ENCODE measurements around the gene TMEM119. TPM values are rescaled to one million over a fixed set of nuclear protein-coding genes. Genes with fewer than 3 reads are reported as not detected.
A peak's percentile ranks its signal among the peaks of the same experiment; 100 is the strongest.

The TMEM119 gene
- total and polyA plus RNA-seq, 9 of the 15 experiments (the other 6 are each of a cell fraction or from before 2014, with no cell fraction given) = 0.18 TPM; not detected in 8

DNA sequence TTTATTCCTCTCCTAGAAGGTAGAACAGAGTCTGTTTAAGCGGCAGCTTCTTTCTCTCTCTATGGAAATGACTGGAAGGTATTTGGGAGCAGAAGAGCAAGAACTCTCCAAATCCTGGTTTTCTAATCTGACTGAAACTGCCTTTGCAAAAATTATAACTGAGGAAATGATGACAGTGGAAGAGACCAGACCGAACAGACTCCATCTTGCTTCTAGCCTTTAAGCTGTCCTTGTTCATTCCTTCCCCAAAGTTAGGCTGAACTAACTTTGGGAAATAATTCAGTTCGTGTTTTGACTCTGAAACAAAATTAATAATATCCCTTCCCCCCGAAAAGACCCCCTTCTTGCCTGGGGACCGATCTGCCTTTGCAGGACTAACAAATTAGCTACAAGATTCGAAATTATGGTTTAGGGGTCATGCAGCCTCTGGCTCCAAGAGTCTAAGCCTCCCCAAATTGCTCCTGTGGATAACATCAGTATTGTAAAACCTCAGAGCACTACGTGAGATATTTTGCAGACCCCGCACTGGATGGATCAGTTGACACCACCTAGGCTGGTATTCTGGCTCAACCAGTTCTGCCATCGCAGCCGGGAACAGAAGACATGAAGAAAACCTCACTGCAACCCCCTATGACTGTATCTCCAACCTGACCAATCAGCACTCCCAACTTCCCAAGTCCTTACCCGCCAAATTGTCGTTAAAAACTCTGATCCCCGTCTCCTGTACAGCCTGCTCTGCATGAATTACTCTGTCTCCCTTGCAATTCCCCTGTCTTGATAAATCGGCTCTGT lies 21.7 kb upstream of the TMEM119 start (continued):
- TF ChIP-seq CEBPZ (IDR thresholded peaks at IDR 0.05; ENCODE audit: borderline replicate concordance, low read depth, low read length) (no peak), ZNF639 (CRISPR knock-in tag; conservative IDR thresholded peaks at IDR 0.05 in 1 of 2, IDR thresholded peaks at IDR 0.05 in 1 of 2) (peak in 1 of 2 experiments; percentile 49; a peak in 1 of 4 replicates), ZNF140 (CRISPR knock-in tag; IDR thresholded peaks at IDR 0.05) (no peak), HNRNPH1 (optimal IDR thresholded peaks at IDR 0.05; ENCODE audit: low read depth, low read length) (no peak), ELF4 (CRISPR knock-in tag; IDR thresholded peaks at IDR 0.05) (no peak), ZNF431 (CRISPR knock-in tag; IDR thresholded peaks at IDR 0.05) (no peak), ZNF232 (CRISPR knock-in tag; IDR thresholded peaks at IDR 0.05) (no peak), ZNF75A (CRISPR knock-in tag; IDR thresholded peaks at IDR 0.05) (no peak), JUND (IDR thresholded peaks at IDR 0.05; ENCODE audit: borderline replicate concordance, low read depth, low read length) (no peak), JUND (tag; IDR thresholded peaks at IDR 0.05; ENCODE audit: borderline replicate concordance, low read depth, low read length) (no peak), YY1 (IDR thresholded peaks at IDR 0.05; ENCODE audit: borderline replicate concordance in 1 of 3, control insufficient read depth in 1 of 3, extremely low read depth in 1 of 3, insufficient read depth in 3 of 3, insufficient read length in 1 of 3, insufficient replicate concordance in 2 of 3, low read depth in 1 of 3, low read length in 2 of 3) (no peak), ZEB2 (IDR thresholded peaks at IDR 0.05) (no peak), SPI1 (IDR thresholded peaks at IDR 0.05; ENCODE audit: borderline replicate concordance, low read depth, low read length) (no peak), SUPT5H (IDR thresholded peaks at IDR 0.05) (no peak), NFXL1 (CRISPR knock-in tag; IDR thresholded peaks at IDR 0.05) (no peak), HSF4 (CRISPR knock-in tag; IDR thresholded peaks at IDR 0.05; ENCODE audit: borderline replicate concordance) (no peak; the same call in 1 of the 2 replicates), CAMTA2 (CRISPR knock-in tag; conservative IDR thresholded peaks at IDR 0.05) (no peak), HIVEP1 (CRISPR knock-in tag; IDR thresholded peaks at IDR 0.05) (no peak), SIRT6 (IDR thresholded peaks at IDR 0.05; ENCODE audit: low read depth, low read length) (no peak), ZNF253 (CRISPR knock-in tag; conservative IDR thresholded peaks at IDR 0.05) (no peak), SNAPC5 (CRISPR knock-in tag; IDR thresholded peaks at IDR 0.05) (no peak)
- TF ChIP-seq, protein P1, sequence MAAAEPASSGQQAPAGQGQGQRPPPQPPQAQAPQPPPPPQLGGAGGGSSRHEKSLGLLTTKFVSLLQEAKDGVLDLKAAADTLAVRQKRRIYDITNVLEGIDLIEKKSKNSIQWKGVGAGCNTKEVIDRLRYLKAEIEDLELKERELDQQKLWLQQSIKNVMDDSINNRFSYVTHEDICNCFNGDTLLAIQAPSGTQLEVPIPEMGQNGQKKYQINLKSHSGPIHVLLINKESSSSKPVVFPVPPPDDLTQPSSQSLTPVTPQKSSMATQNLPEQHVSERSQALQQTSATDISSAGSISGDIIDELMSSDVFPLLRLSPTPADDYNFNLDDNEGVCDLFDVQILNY (CRISPR knock-in tag; IDR thresholded peaks at IDR 0.05) = no peak
